Dermis blood vessel endothelial cell (primary cell): ENCODE data around the gene INF2. TPM values are rescaled to one million over a fixed set of nuclear protein-coding genes. Genes with fewer than 3 reads are reported as not detected.

Experiments used
- DNase-seq: peaks from one replicate; pipeline ENCODE4 v3.0.0; 2010
- total RNA-seq: library from RNA; depleted of rRNA; stranded (reverse); fragments of >200 nt; gene quantifications from 2 replicates; pipeline ENCODE4 v1.2.3, GENCODE V29; 2014

Gene INF2
- total RNA-seq, 1 donor from 2014 or later = 53.6 TPM

- DNase-seq = no peak
Measured at GRCh38 chr14:104754213-104754851, 64.9 kb downstream of the INF2 start.

GRCh38 chr14:104755621-104756020 lies 66.2 kb downstream of the INF2 start:
- no peak for DNase-seq

- DNase-seq = no peak
Measured at GRCh38 chr14:104756477-104757237, 67.2 kb downstream of the INF2 start.

GRCh38 chr14:104757238-104757585 lies 67.8 kb downstream of the INF2 start:
- no peak for DNase-seq

- no peak for DNase-seq
Measured at GRCh38 chr14:104757681-104758392, 68.4 kb downstream of the INF2 start.

GRCh38 chr14:104758981-104759969 lies 69.9 kb downstream of the INF2 start:
- no peak for DNase-seq

- DNase-seq = no peak
Measured at GRCh38 chr14:104765517-104765916, 76.1 kb downstream of the INF2 start.

- no peak for DNase-seq
Measured at GRCh38 chr14:104766256-104766862, 76.9 kb downstream of the INF2 start.

- peak; percentile 10 for DNase-seq
Measured at GRCh38 chr14:104766863-104767633, 77.6 kb downstream of the INF2 start.

- DNase-seq = no peak
Measured at GRCh38 chr14:104767634-104767918, 78.2 kb downstream of the INF2 start.

- DNase-seq = peak; percentile 88
Measured at GRCh38 chr14:104768437-104769323, 79.3 kb downstream of the INF2 start.

- DNase-seq = no peak
Measured at GRCh38 chr14:104769324-104770071, 80.1 kb downstream of the INF2 start.

- no peak for DNase-seq
Measured at GRCh38 chr14:104770072-104770579, 80.7 kb downstream of the INF2 start.

GRCh38 chr14:104770851-104771272 lies 81.4 kb downstream of the INF2 start:
- peak; percentile 35 for DNase-seq

- no peak for DNase-seq
Measured at GRCh38 chr14:104771374-104771773, 82.0 kb downstream of the INF2 start.
